Esophagus squamous epithelium (tissue), 5 donors: Measurements from ENCODE around the gene SLC17A3. TPM values are rescaled to one million over a fixed set of nuclear protein-coding genes. Genes with fewer than 3 reads are reported as not detected.

Source experiments
- DNase-seq: peaks from one replicate; lab custom pipeline; 2025; lab: John Stamatoyannopoulos, UW
- H3K27ac ChIP-seq, 4 donors: fragments of 200-600 bp; sonication (generic); one replicate each; pipeline ENCODE4 v1.5.1; 2016 to 2019; ENCODE audit warnings: mild to moderate bottlenecking in 1 of 4
- H3K27me3 ChIP-seq, 4 donors: fragments of 200-600 bp; sonication (generic); 1 replicate in 3 of 4; 2 replicates in 1 of 4; pipeline versions ENCODE4 v1.5.1 to v1.6.0; 2017 to 2021; ENCODE audit warnings: antibody characterized with exemption in 1 of 4
- H3K36me3 ChIP-seq, 3 donors: fragments of 200-600 bp; sonication (generic); one replicate each; pipeline ENCODE4 v1.5.1; 2016 to 2019
- H3K4me1 ChIP-seq, 3 donors: fragments of 200-600 bp; sonication (generic); one replicate each; pipeline ENCODE4 v1.5.1; 2017 to 2019
- H3K4me3 ChIP-seq, 4 donors: fragments of 200-600 bp; sonication (generic); 1 replicate in 3 of 4; 2 replicates in 1 of 4; pipeline ENCODE4 v1.5.1; 2016 to 2019; ENCODE audit warnings: mild to moderate bottlenecking in 2 of 4, moderate library complexity in 1 of 4
- H3K9me3 ChIP-seq, 3 donors: fragments of 200-600 bp; sonication (generic); one replicate each; pipeline ENCODE4 v1.5.1; 2016 to 2019
- POLR2A ChIP-seq, 4 donors: fragments of 450-650 bp; IDR thresholded peaks; one replicate each; pipeline ENCODE4 v1.6.1; 2017; ENCODE audit warnings: antibody characterized with exemption in 4 of 4, mild to moderate bottlenecking in 4 of 4, moderate library complexity in 3 of 4
- WGBS, 2 donors: methylation state at CpG; one replicate each; pipeline ENCODE4 v1.1.5; 2018; 5-methylcytosine and 5-hydroxymethylcytosine counted together
- intact Hi-C: fragments of 100-400 bp; cut with DNase I; formaldehyde crosslinking; loops from one replicate; pipeline ENCODE4 v1.15.0; 2022
- total RNA-seq, 4 donors: library from RNA; depleted of rRNA; stranded (reverse); fragments of >200 nt; gene quantifications; one replicate each; pipeline ENCODE4 v1.1.0, GENCODE V29; 2016
- TF ChIP-seq, protein P1 (sequence below), 6 experiments: fragments of 450-650 bp in 4 of 6; fragments of 200-600 bp in 2 of 6; sonication (generic) in 2 of 6; IDR thresholded peaks; one replicate each; pipeline ENCODE4 v1.5.1; 2016 to 2019; ENCODE audit warnings: antibody characterized with exemption in 6 of 6, mild to moderate bottlenecking in 4 of 6, moderate library complexity in 4 of 6
- donor health status: DM: yes; HTN: yes; CAD: no.

SLC17A3 gene
- total RNA-seq, 4 donors from 2014 or later, result not detected

DNA sequence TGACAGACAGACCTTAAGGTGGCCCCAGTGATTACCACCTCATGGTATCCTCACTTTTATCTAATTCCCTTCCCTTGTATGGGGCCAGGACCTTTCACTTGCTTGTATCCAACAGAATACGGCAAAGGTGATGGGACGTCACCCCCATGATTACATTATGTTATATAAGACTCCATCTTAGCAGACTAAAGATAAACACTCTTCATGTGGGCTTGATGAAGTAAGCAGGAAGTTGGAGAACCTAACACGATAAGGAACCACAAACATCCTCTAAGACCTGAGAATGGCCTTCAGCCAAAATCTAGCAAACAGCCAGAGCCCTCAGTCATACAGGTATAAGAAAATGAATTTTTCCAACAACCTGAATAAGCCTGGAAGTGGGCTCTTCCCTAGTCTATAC lies 8.0 kb downstream of the SLC17A3 start:
- WGBS, 2 donors, result 64 to 68% methylated on average over 3 of the region's 3 CpGs
- no peaks in the 10 kb centered on the region for H3K9me3 ChIP-seq
- no peaks in the 10 kb centered on the region for H3K4me1 ChIP-seq
- H3K27ac ChIP-seq, result no peak overlapping the region
- no peak overlapping the region for H3K4me3 ChIP-seq
- TF ChIP-seq POLR2A (IDR thresholded peaks at IDR 0.05), result no peak
- TF ChIP-seq, protein P1, sequence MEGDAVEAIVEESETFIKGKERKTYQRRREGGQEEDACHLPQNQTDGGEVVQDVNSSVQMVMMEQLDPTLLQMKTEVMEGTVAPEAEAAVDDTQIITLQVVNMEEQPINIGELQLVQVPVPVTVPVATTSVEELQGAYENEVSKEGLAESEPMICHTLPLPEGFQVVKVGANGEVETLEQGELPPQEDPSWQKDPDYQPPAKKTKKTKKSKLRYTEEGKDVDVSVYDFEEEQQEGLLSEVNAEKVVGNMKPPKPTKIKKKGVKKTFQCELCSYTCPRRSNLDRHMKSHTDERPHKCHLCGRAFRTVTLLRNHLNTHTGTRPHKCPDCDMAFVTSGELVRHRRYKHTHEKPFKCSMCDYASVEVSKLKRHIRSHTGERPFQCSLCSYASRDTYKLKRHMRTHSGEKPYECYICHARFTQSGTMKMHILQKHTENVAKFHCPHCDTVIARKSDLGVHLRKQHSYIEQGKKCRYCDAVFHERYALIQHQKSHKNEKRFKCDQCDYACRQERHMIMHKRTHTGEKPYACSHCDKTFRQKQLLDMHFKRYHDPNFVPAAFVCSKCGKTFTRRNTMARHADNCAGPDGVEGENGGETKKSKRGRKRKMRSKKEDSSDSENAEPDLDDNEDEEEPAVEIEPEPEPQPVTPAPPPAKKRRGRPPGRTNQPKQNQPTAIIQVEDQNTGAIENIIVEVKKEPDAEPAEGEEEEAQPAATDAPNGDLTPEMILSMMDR (IDR thresholded peaks at IDR 0.05), result no peak
- H3K27me3 ChIP-seq, result no peaks in the 10 kb centered on the region
- H3K36me3 ChIP-seq, result no peaks in the 10 kb centered on the region
- no peak for DNase-seq
- intact Hi-C loops, result no loop called here

DNA sequence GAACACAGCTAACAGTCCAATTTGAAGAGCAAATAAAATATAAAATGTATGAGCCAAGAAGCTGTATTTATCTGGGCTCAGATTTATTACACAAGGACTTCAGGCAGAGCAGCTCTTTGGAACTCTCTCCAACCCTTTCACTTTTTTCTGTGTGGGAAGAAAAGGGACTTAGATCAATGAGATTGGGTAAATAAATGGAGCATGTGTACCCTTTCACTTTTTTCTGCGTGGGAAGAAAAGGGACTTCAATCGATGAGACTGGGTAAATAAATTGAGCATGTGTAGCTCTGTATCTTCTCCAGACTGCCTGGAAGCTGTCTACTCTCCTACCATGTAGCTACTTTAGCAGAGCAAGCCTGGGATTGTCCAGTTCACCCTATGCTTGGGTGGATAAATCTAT lies 10.7 kb downstream of the SLC17A3 start:
- Histone ChIP-seq H3K4me3 (no peak overlapping the region), H3K36me3 (no peaks in the 10 kb centered on the region), H3K27ac (no peak overlapping the region), H3K9me3 (no peaks in the 10 kb centered on the region), H3K27me3 (no peaks in the 10 kb centered on the region), H3K4me1 (no peaks in the 10 kb centered on the region)
- intact Hi-C loops, result no loop called here
- no peak for TF ChIP-seq POLR2A (IDR thresholded peaks at IDR 0.05)
- TF ChIP-seq, protein P1 (IDR thresholded peaks at IDR 0.05), result no peak
- DNase-seq, result no peak
- 37 to 46% methylated on average over 2 of the region's 2 CpGs for WGBS, 2 donors

DNA sequence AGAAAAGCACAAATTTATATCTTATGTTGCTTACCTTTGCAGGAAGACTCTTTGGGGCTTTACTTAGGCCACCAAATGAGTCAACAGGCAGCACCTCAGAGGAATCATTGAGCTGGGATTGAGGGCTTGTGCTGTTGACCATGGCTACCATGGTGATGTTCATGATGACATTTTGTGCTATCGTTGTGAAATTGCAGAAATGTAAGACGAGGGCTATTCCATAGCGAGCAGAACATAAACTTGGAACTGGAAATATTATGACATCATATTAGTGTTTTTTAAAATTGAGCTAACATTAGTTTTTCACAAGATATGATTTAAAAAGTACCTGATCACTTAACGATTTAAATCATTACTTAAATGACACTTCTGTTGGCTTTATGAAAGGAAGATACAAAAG lies 11.8 kb downstream of the SLC17A3 start:
- Histone ChIP-seq H3K4me1 (no peaks in the 10 kb centered on the region), H3K4me3 (no peak overlapping the region), H3K27me3 (no peaks in the 10 kb centered on the region), H3K9me3 (no peaks in the 10 kb centered on the region), H3K27ac (no peak overlapping the region), H3K36me3 (no peaks in the 10 kb centered on the region)
- 79 to 86% methylated on average over 4 of the region's 4 CpGs for WGBS, 2 donors
- DNase-seq, result no peak
- intact Hi-C loops, result no loop called here
- TF ChIP-seq, protein P1 (IDR thresholded peaks at IDR 0.05), result no peak
- no peak for TF ChIP-seq POLR2A (IDR thresholded peaks at IDR 0.05)

DNA sequence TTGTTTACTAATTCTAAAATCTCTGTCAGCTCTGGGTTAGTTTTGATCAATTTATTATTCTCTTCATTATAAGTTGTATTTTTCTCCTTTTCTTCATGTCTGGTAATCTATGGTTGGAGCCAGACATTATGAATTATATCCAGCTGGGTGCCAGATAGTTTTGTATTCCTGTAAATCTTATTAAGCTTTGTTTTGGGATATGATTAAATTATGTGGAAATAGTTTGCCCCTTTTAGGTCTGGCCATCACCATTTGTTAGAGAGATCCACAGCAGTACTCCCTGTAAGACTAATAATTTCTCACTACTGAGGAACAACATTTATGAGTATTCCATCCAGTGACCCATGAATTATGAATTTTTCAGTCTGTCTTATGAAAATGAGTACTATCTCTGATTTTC lies 21.3 kb downstream of the SLC17A3 start:
- Histone ChIP-seq H3K9me3 (no peaks in the 10 kb centered on the region), H3K27me3 (no peaks in the 10 kb centered on the region), H3K36me3 (no peaks in the 10 kb centered on the region), H3K27ac (no peak overlapping the region), H3K4me1 (no peaks in the 10 kb centered on the region), H3K4me3 (no peak overlapping the region)
- intact Hi-C loops, result no loop called here
- no peak for TF ChIP-seq POLR2A (IDR thresholded peaks at IDR 0.05)
- TF ChIP-seq, protein P1 (IDR thresholded peaks at IDR 0.05), result no peak
- DNase-seq, result no peak

DNA sequence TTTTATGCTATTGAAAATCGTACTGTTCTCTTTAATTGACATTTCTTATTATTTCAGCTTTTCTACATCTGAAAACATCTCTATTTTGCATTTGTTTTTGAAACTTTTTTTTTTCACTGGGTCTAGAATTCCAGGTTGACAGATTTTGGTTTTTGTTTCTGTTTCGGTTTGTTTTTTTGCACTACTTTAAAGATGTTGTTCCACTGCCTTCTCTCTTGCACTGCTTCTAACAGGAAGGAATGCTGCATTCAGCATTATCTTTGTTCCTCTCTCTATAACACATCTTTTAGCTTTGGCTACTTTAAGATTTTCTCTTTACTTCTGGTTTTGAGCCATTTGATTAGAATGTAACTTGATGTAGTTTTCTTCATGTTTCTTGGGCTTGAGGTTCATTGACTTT lies 22.1 kb downstream of the SLC17A3 start:
- H3K27me3 ChIP-seq, result no peaks in the 10 kb centered on the region
- DNase-seq, result no peak
- TF ChIP-seq, protein P1 (IDR thresholded peaks at IDR 0.05), result no peak
- no peak for TF ChIP-seq POLR2A (IDR thresholded peaks at IDR 0.05)
- H3K4me1 ChIP-seq, result no peaks in the 10 kb centered on the region
- no peak overlapping the region for H3K4me3 ChIP-seq
- intact Hi-C loops, result no loop called here
- 65 to 67% methylated on average over 2 of the region's 2 CpGs for WGBS, 2 donors
- H3K9me3 ChIP-seq, result no peaks in the 10 kb centered on the region
- H3K36me3 ChIP-seq, result no peaks in the 10 kb centered on the region
- no peak overlapping the region for H3K27ac ChIP-seq
